H1 (cell line): ENCODE results near the gene ECPAS. TPM values are rescaled to one million over a fixed set of nuclear protein-coding genes. Genes with fewer than 3 reads are reported as not detected.

ENCODE experiments used
- CHD2 ChIP-seq: IDR thresholded peaks from 2 replicates; pipeline ENCODE4 v1.6.1; 2012; ENCODE audit warnings: low read length, improper control_type of control experiment
- KDM4A ChIP-seq: IDR thresholded peaks from one replicate; pipeline ENCODE4 v1.7.1; 2012; ENCODE audit warnings: low read depth, mild to moderate bottlenecking, moderate library complexity, low read length, inconsistent platforms; ENCODE audit not compliant: severe bottlenecking
- KDM5A ChIP-seq: fragments of 200-600 bp; IDR thresholded peaks from 2 replicates; pipeline ENCODE4 v1.7.1; 2012; ENCODE audit warnings: mild to moderate bottlenecking, low read length, inconsistent platforms, mixed read lengths
- NRF1 ChIP-seq: IDR thresholded peaks from 2 replicates; pipeline ENCODE4 v1.6.1; 2011; ENCODE audit warnings: mild to moderate bottlenecking, low read depth, low read length, improper control_type of control experiment
- PHF8 ChIP-seq: fragments of 200-600 bp; sonication (generic); conservative IDR thresholded peaks from 2 replicates; pipeline ENCODE4 v1.7.1; 2012; ENCODE audit warnings: low read depth, mild to moderate bottlenecking, inconsistent platforms, low read length, moderate library complexity
- POLR2A ChIP-seq, 2 experiments: IDR thresholded peaks; 1 replicate in 1 of 2; 2 replicates in 1 of 2; pipeline ENCODE4 v1.6.1; 2011; ENCODE audit warnings: low read depth in 2 of 2, low read length in 2 of 2, mild to moderate bottlenecking in 2 of 2; ENCODE audit errors: control extremely low read depth in 1 of 2
- RBBP5 ChIP-seq: IDR thresholded peaks from 2 replicates; pipeline ENCODE4 v1.7.1; 2012; ENCODE audit warnings: low read depth, mild to moderate bottlenecking, inconsistent platforms, low read length, moderate library complexity, borderline replicate concordance
- SIX5 ChIP-seq: IDR thresholded peaks from 2 replicates; pipeline ENCODE4 v1.6.1; 2011; ENCODE audit warnings: mild to moderate bottlenecking, low read depth, low read length
- SP4 ChIP-seq: IDR thresholded peaks from 2 replicates; pipeline ENCODE4 v1.6.1; 2012; ENCODE audit warnings: low read length, inconsistent platforms
- YY1 ChIP-seq: IDR thresholded peaks from 2 replicates; pipeline ENCODE4 v1.6.1; 2011; ENCODE audit warnings: low read depth, mild to moderate bottlenecking, low read length
- polyA plus RNA-seq, 7 experiments: library from polyadenylated mRNA; depleted of rRNA in 3 of 7; stranded (reverse) in 5 of 7; unstranded in 2 of 7; fragments of >200 nt in 5 of 7; fragments of 200-250 nt in 2 of 7; gene quantifications; 1 replicate in 5 of 7; 2 replicates in 1 of 7; 4 replicates in 1 of 7; pipeline versions ENCODE4 v1.2.1 to v1.2.3, GENCODE V29; 2011 to 2013; ENCODE audit warnings: missing spikeins in 2 of 7, mixed read lengths in 2 of 7
- total RNA-seq: library from RNA; stranded (reverse); fragmentation: NEBNext Ultra II Directional; extraction: Animal tissue kit (Norgen Biotek cat#: 25700); gene quantifications from 2 replicates; pipeline ENCODE4 v1.2.1, GENCODE V29; 2021
- TF ChIP-seq, protein P1 (sequence below): IDR thresholded peaks from 2 replicates; pipeline ENCODE4 v1.6.1; 2012; ENCODE audit warnings: inconsistent platforms
- TF ChIP-seq, protein P2 (sequence below): IDR thresholded peaks from 2 replicates; pipeline ENCODE4 v1.6.1; 2012; ENCODE audit warnings: inconsistent platforms

The ECPAS gene
- total and polyA plus RNA-seq, 2 of the 8 experiments (the other 6 are each of a cell fraction or from before 2014, with no cell fraction given): 20.9 to 131 TPM

DNA sequence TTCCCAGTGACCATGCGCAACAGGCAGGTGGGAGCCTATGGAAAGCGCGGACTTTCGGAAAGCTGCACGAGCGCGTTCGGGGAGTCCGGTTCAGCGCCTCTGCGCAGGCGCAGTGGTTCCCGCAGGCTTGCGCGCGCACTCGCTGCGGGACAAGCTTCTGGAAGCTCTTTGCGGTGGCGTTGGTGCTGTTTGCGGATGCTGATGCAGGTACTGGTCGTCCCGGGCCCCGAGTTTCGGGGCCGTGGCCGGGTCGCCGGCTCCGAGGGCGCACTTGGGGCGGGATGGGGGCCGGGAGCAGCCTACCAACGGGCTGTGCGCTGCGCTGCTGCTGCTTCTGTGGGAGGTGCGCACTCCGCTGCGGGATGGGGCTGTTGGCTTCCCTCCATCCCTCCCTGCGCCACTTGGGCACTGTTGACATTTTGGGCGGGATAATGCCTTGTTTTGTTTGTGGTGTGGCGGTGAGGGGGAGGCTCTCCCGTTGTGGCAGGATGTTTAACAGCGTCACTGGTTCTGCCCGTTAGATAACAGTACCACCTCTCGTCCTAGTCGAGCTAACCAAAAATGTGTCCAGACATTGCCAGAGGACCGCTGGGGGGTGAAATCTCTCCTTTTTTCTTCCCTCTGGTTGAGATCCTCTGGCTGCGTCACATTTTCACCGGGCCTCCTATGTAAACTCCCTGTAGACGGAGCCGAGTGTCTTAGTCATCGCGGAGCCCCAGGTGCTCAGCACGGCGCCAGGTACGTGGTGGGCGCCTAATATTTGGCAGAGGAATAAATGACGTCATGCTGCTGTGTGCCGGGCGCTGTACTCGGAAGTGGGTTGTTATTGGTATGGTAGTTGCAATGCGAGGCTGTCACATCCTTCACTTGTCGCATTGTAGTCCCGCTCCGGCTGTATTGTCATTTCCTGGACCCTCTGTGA, 41.1 kb upstream of the ECPAS start, which contains the start of gene ZNF483 (continued):
- no peak for TF ChIP-seq CHD2
- peak; percentile 84 for TF ChIP-seq KDM4A
- TF ChIP-seq SIX5: no peak
- TF ChIP-seq, protein P1, sequence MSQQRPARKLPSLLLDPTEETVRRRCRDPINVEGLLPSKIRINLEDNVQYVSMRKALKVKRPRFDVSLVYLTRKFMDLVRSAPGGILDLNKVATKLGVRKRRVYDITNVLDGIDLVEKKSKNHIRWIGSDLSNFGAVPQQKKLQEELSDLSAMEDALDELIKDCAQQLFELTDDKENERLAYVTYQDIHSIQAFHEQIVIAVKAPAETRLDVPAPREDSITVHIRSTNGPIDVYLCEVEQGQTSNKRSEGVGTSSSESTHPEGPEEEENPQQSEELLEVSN: peak; percentile 78
- TF ChIP-seq, protein P2, sequence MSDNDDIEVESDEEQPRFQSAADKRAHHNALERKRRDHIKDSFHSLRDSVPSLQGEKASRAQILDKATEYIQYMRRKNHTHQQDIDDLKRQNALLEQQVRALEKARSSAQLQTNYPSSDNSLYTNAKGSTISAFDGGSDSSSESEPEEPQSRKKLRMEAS: peak; percentile 61; the same call in 1 of the 2 replicates
- TF ChIP-seq YY1: no peak
- peak; percentile 94 for TF ChIP-seq NRF1
- TF ChIP-seq SP4: 0 out of 2 replicates have a peak, but pooled peaks have one; percentile 28
- peak in 1 of 2 experiments; percentile 67; a peak in 2 of 3 replicates for TF ChIP-seq POLR2A (IDR thresholded peaks at IDR 0.05; ENCODE audit: control extremely low read depth in 1 of 2, low read depth in 2 of 2, low read length in 2 of 2)
- TF ChIP-seq PHF8: peak; percentile 61; the same call in 1 of the 2 replicates
- no peak for TF ChIP-seq KDM5A
- peak; percentile 90; the same call in 1 of the 2 replicates for TF ChIP-seq RBBP5
